GM12891 (cell line): ENCODE results near the gene VPS13A.

ENCODE experiments used
- POLR2A ChIP-seq: IDR thresholded peaks from 2 replicates; pipeline ENCODE4 v1.6.1; 2011; ENCODE audit warnings: low read depth, low read length, control low read depth
- SPI1 ChIP-seq: IDR thresholded peaks from 2 replicates; pipeline ENCODE4 v1.6.1; 2011; ENCODE audit warnings: low read depth, low read length, control low read depth

GRCh38 chr9:77236693-77237092, 59.4 kb downstream of the VPS13A start:
- TF ChIP-seq POLR2A: no peak
- no peak for TF ChIP-seq SPI1
